Left kidney (tissue), 2 donors: ENCODE measurements around the gene STX8. TPM values are rescaled to one million over a fixed set of nuclear protein-coding genes. Genes with fewer than 3 reads are reported as not detected.

Source experiments
- DNase-seq: peaks from one replicate; pipeline ENCODE4 v3.0.0-alpha.2; 2013
- polyA plus RNA-seq: library from polyadenylated mRNA; unstranded; fragments of 120-200 nt; gene quantifications from one replicate; pipeline ENCODE4 v1.2.1, GENCODE V29; 2013; ENCODE audit not compliant: insufficient read length

STX8 gene
- polyA plus RNA-seq, 1 donor = 66.7 TPM

GRCh38 chr17:9228408-9229159 lies 347.0 kb downstream of the STX8 start:
- no peak for DNase-seq

GRCh38 chr17:9227819-9228407 lies 347.7 kb downstream of the STX8 start:
- no peak for DNase-seq

- DNase-seq = no peak
These were observed 348.9 kb downstream of the STX8 start for GRCh38 chr17:9226794-9227135.

- DNase-seq = no peak
These were observed 349.4 kb downstream of the STX8 start for GRCh38 chr17:9226130-9226793.

- no peak for DNase-seq
These were observed 350.1 kb downstream of the STX8 start for GRCh38 chr17:9225305-9226101.

- no peak for DNase-seq
These were observed 351.1 kb downstream of the STX8 start for GRCh38 chr17:9224485-9224884.

GRCh38 chr17:9223531-9223930 lies 352.1 kb downstream of the STX8 start:
- no peak for DNase-seq

- no peak for DNase-seq
These were observed 353.8 kb downstream of the STX8 start for GRCh38 chr17:9221922-9222180.

GRCh38 chr17:9221147-9221921 lies 354.3 kb downstream of the STX8 start:
- DNase-seq = no peak

- DNase-seq = no peak
These were observed 355.0 kb downstream of the STX8 start for GRCh38 chr17:9220398-9221146.

GRCh38 chr17:9219631-9220397 lies 355.8 kb downstream of the STX8 start:
- DNase-seq = no peak

- DNase-seq = no peak
These were observed 356.7 kb downstream of the STX8 start for GRCh38 chr17:9218911-9219310.

- DNase-seq = no peak
These were observed 357.5 kb downstream of the STX8 start for GRCh38 chr17:9218064-9218635.

- DNase-seq = no peak
These were observed 358.2 kb downstream of the STX8 start for GRCh38 chr17:9217151-9218056.

GRCh38 chr17:9215465-9215864 lies 360.2 kb downstream of the STX8 start:
- no peak for DNase-seq

GRCh38 chr17:9213303-9213640 lies 362.3 kb downstream of the STX8 start:
- DNase-seq = no peak

- no peak for DNase-seq
These were observed 363.0 kb downstream of the STX8 start for GRCh38 chr17:9212376-9213302.

- no peak for DNase-seq
These were observed 364.4 kb downstream of the STX8 start for GRCh38 chr17:9211133-9211765.
